ENCODE measurements around the gene WNT1. TPM values are rescaled to one million over a fixed set of nuclear protein-coding genes. Genes with fewer than 3 reads are reported as not detected.

Gene WNT1
- total RNA-seq, 1 donor from 2014 or later, result not detected

DNA sequence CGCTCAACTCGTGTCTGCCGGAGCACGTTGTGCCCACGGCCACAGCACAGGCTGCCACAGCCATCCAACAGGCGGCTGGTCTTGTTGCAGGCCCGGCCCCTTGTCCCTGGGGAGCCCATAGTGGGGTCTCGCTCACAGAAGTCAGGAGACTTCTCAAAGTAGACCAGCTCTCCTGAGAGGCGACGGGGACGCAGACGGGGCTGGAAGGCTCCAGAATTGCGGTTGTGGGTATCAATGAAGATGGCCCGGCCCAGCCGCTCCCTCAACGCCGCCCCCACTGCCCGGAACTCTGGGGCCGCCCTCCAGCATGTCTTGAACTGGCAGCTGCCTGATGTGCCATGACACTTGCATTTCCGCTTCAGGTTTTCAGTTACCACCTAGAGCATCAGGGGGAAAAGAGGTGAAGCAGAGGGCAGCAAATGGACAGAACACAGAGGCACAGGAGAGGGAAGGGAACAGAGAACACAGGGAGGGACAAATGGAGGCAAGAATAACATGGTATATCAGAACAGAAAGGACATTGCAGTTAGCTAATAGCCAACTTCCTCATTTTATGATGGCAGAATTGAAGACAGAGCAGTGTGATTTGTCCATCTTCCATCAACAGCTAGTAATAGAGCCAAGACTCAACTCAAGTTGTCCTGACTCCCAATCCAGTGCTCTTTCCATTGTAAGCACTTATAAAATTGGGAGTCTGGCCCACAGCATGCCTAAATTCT is 11.8 kb upstream of the WNT1 start:
- no peaks in the 10 kb centered on the region for H3K36me3 Mint-ChIP-seq (ENCODE audit: unreplicated experiment)
- H3K9me3 Mint-ChIP-seq (ENCODE audit: unreplicated experiment), result peaks cover 3% of the 10 kb centered on the region
- peak; percentile 33 for DNase-seq
- TF ChIP-seq, protein P1, sequence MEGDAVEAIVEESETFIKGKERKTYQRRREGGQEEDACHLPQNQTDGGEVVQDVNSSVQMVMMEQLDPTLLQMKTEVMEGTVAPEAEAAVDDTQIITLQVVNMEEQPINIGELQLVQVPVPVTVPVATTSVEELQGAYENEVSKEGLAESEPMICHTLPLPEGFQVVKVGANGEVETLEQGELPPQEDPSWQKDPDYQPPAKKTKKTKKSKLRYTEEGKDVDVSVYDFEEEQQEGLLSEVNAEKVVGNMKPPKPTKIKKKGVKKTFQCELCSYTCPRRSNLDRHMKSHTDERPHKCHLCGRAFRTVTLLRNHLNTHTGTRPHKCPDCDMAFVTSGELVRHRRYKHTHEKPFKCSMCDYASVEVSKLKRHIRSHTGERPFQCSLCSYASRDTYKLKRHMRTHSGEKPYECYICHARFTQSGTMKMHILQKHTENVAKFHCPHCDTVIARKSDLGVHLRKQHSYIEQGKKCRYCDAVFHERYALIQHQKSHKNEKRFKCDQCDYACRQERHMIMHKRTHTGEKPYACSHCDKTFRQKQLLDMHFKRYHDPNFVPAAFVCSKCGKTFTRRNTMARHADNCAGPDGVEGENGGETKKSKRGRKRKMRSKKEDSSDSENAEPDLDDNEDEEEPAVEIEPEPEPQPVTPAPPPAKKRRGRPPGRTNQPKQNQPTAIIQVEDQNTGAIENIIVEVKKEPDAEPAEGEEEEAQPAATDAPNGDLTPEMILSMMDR (IDR thresholded peaks at IDR 0.05; ENCODE audit: partially characterized antibody, unreplicated experiment), result no peak
- no peak overlapping the region for H3K27ac Mint-ChIP-seq (ENCODE audit: unreplicated experiment)
- peaks cover 3% of the 10 kb centered on the region for H3K4me1 Mint-ChIP-seq (ENCODE audit: low read depth, unreplicated experiment)
- H3K4me3 Mint-ChIP-seq (ENCODE audit: unreplicated experiment), result no peak overlapping the region
- H3K27me3 Mint-ChIP-seq (ENCODE audit: unreplicated experiment), result peaks cover 13% of the 10 kb centered on the region

DNA sequence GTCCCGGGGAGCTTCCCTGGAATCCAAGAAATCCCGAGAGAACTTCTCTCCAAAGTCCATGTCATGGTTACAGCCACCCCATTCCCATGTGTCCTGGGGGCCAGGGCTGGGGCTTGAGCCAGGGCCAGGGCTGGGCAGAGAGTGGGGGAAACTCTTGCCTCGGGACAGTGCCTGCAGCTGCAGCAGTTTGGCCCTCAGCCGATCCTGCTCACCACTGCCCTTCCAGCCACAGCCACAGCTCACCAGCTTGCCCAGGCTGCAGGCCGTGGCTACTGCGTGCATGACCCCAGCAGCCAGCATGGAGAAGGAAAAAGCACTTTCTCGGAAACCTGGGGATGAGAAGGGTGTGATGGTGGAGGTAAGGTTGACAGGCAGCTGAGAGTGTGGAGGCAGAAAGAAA is 10.1 kb upstream of the WNT1 start:
- Mint-ChIP-seq H3K27ac (ENCODE audit: unreplicated experiment) (no peak overlapping the region), H3K36me3 (ENCODE audit: unreplicated experiment) (no peaks in the 10 kb centered on the region), H3K4me1 (ENCODE audit: low read depth, unreplicated experiment) (peaks cover 3% of the 10 kb centered on the region), H3K27me3 (ENCODE audit: unreplicated experiment) (peaks cover 19% of the 10 kb centered on the region), H3K4me3 (ENCODE audit: unreplicated experiment) (no peak overlapping the region), H3K9me3 (ENCODE audit: unreplicated experiment) (peaks cover 3% of the 10 kb centered on the region)
- DNase-seq, result no peak
- TF ChIP-seq, protein P1 (IDR thresholded peaks at IDR 0.05; ENCODE audit: partially characterized antibody, unreplicated experiment), result no peak

DNA sequence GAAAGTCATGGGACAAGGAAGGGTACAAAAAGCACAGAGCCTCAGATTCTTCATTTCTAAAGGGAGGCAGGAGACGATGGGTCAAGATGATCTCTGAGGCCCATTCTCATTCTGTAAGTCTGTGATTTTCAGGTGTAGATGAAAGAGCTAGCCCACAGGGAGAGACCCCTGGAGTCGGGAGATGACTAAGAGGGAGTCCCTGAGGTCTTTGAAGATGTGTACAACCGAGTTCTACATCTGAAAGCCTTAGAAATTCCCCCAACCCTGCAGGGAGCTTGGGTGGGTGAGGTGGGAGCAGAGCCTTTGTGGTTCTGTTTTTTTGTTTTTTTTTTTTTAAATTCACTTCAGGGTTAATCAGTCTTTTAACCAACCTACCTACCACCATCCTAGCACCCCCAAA is 9.7 kb upstream of the WNT1 start:
- Mint-ChIP-seq H3K9me3 (ENCODE audit: unreplicated experiment) (peaks cover 3% of the 10 kb centered on the region), H3K27ac (ENCODE audit: unreplicated experiment) (no peak overlapping the region), H3K4me3 (ENCODE audit: unreplicated experiment) (no peak overlapping the region), H3K4me1 (ENCODE audit: low read depth, unreplicated experiment) (peaks cover 3% of the 10 kb centered on the region), H3K36me3 (ENCODE audit: unreplicated experiment) (no peaks in the 10 kb centered on the region), H3K27me3 (ENCODE audit: unreplicated experiment) (peaks cover 19% of the 10 kb centered on the region)
- TF ChIP-seq, protein P1 (IDR thresholded peaks at IDR 0.05; ENCODE audit: partially characterized antibody, unreplicated experiment), result no peak
- no peak for DNase-seq

DNA sequence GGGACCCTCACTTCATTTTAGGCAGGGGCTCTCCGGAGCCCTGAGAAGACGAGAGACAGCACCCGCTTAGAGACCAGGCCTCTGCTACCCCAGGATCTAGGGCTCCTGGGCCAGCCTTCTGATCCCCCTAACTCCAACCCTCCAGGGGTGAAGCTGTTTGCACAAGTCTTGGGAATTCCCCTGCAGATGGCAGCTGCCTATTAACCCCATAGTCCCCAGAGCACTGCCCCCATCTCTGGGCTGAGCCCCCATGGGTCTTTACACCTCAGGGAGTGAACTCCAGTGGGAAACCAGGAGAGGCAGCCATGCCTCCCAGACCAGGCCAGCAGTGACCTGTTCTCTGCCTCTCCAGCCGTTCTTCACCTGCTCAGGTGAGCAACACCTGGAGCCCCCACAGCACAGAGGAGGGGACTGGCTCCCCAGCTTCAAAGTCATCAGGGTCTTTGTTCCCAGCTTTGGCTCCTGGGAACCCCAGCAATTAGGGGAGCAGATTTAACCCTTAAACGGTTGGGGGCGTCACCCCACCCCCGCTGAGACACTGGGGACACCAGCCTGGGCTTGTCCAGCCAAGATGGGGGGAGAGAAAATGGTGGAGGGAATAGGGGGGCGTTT is 8.9 kb upstream of the WNT1 start:
- DNase-seq, result no peak
- Mint-ChIP-seq H3K4me3 (ENCODE audit: unreplicated experiment) (no peak overlapping the region), H3K27ac (ENCODE audit: unreplicated experiment) (no peak overlapping the region)

More for the DNA sequence above, 8.9 kb upstream of the WNT1 start:
- Mint-ChIP-seq H3K27me3 (ENCODE audit: unreplicated experiment) (peaks cover 19% of the 10 kb centered on the region), H3K4me1 (ENCODE audit: low read depth, unreplicated experiment) (peaks cover 3% of the 10 kb centered on the region), H3K9me3 (ENCODE audit: unreplicated experiment) (peaks cover 3% of the 10 kb centered on the region), H3K36me3 (ENCODE audit: unreplicated experiment) (no peaks in the 10 kb centered on the region)
- TF ChIP-seq, protein P1 (IDR thresholded peaks at IDR 0.05; ENCODE audit: partially characterized antibody, unreplicated experiment), result no peak

Data from glutamatergic neuron (in vitro differentiated cells).